A549 (cell line): ENCODE measurements around the gene FXN. TPM values are rescaled to one million over a fixed set of nuclear protein-coding genes. Genes with fewer than 3 reads are reported as not detected.

Source experiments
- ATAC-seq, 2 experiments: fragments of 200-7000 bp in 1 of 2; fragments of >200 bp in 1 of 2; cut with Nextera tagmentation in 1 of 2; cut with Tn5 transposase in 1 of 2; 3 replicates each; pipeline versions ENCODE4 v1.8.0 to v1.9.1; 2018 to 2020; ENCODE audit warnings: mild to moderate bottlenecking in 1 of 2, moderate library complexity in 1 of 2
- CTCF ChIA-PET: fragments of 300-600 bp; sonication (Branson Sonifier 250); formaldehyde crosslinking; extraction: SDS; loops from one replicate; lab custom pipeline; 2021; ENCODE audit warnings: antibody characterized with exemption, inconsistent platforms; lab: Yijun Ruan, JAX
- POLR2A ChIA-PET: fragments of 350-600 bp; formaldehyde crosslinking; extraction: SDS; loops from one replicate; lab custom pipeline; 2021; ENCODE audit warnings: antibody characterized with exemption, inconsistent platforms; lab: Yijun Ruan, JAX
- DNase-seq, 2 experiments: peaks; one replicate each; pipeline versions ENCODE4 v3.0.0 to v3.0.0-alpha.2; 2011 to 2016; ENCODE audit warnings: low read depth in 1 of 2, low spot score in 1 of 2
- FAIRE-seq: peaks from 2 replicates; lab custom pipeline; 2011; peaks lifted over from hg19 to GRCh38; lab: Jason Lieb, UNC
- H3K27ac ChIP-seq, 2 experiments: fragments of >200 bp; sonication (Bioruptor Twin); formaldehyde crosslinking; 3 replicates each; pipeline ENCODE4 v1.5.1; 2016 to 2017
- H3K4me1 ChIP-seq: fragments of >200 bp; sonication (Bioruptor Twin); formaldehyde crosslinking; 3 replicates; pipeline ENCODE4 v1.6.1; 2016
- H3K4me2 ChIP-seq: fragments of >200 bp; sonication (Bioruptor Twin); formaldehyde crosslinking; 3 replicates; pipeline ENCODE4 v1.6.1; 2016
- H3K4me3 ChIP-seq: fragments of >200 bp; sonication (Bioruptor Twin); formaldehyde crosslinking; 3 replicates; pipeline ENCODE4 v1.5.1; 2016
- H3K9me3 ChIP-seq: fragments of >200 bp; sonication (Bioruptor Twin); formaldehyde crosslinking; 3 replicates; pipeline ENCODE4 v1.6.1; 2016
- BHLHE40 ChIP-seq: IDR thresholded peaks from 2 replicates; pipeline ENCODE4 v1.6.1; 2012; ENCODE audit warnings: low read depth, low read length, inconsistent platforms
- CEBPB ChIP-seq, 2 experiments: fragments of >200 bp in 1 of 2; sonication (Bioruptor Twin) in 1 of 2; formaldehyde crosslinking in 1 of 2; IDR thresholded peaks; 2 replicates each; pipeline ENCODE4 v1.6.1; 2012 to 2016
- CHD2 ChIP-seq: fragments of 150-350 bp; IDR thresholded peaks from 2 replicates; pipeline ENCODE4 v1.6.1; 2014; ENCODE audit warnings: low read length; ENCODE audit not compliant: partially characterized antibody
- CTCF ChIP-seq: fragments of >200 bp; sonication (Bioruptor Twin); formaldehyde crosslinking; IDR thresholded peaks from 3 replicates; pipeline ENCODE4 v1.5.1; 2016
- E2F6 ChIP-seq: IDR thresholded peaks from 2 replicates; pipeline ENCODE4 v1.6.1; 2012; ENCODE audit warnings: low read depth, borderline replicate concordance
- EHF ChIP-seq: fragments of 250-450 bp; sonication (Bioruptor Pico); IDR thresholded peaks from 2 replicates; pipeline ENCODE4 v1.5.0; 2020; ENCODE audit warnings: mild to moderate bottlenecking
- EHMT2 ChIP-seq: fragments of 200-600 bp; sonication (generic); IDR thresholded peaks from 2 replicates; pipeline ENCODE4 v1.6.1; 2016; ENCODE audit warnings: antibody characterized with exemption, low read depth, mild to moderate bottlenecking, moderate library complexity
- EP300 ChIP-seq, 2 experiments: fragments of >200 bp; sonication (Bioruptor Twin); formaldehyde crosslinking; IDR thresholded peaks; 2 replicates in 1 of 2; 3 replicates in 1 of 2; pipeline ENCODE4 v1.6.1; 2016 to 2017
- ESRRA ChIP-seq: fragments of 150-350 bp; IDR thresholded peaks from 2 replicates; pipeline ENCODE4 v1.6.1; 2014; ENCODE audit warnings: mild to moderate bottlenecking, low read length, borderline replicate concordance
- HDAC2 ChIP-seq: fragments of 200-600 bp; sonication (generic); IDR thresholded peaks from 2 replicates; pipeline ENCODE4 v1.6.1; 2016
- HES2 ChIP-seq: fragments of >200 bp; sonication (Bioruptor Twin); formaldehyde crosslinking; IDR thresholded peaks from 2 replicates; pipeline ENCODE4 v1.6.1; 2016
- HOXB13 ChIP-seq: fragments of 250-450 bp; sonication (Bioruptor Pico); IDR thresholded peaks from 2 replicates; pipeline ENCODE4 v1.5.0; 2020; ENCODE audit warnings: low read depth, mild to moderate bottlenecking, moderate library complexity
- JUN ChIP-seq, 2 experiments: fragments of >200 bp; sonication (Bioruptor Twin); formaldehyde crosslinking; IDR thresholded peaks; 2 replicates in 1 of 2; 3 replicates in 1 of 2; pipeline ENCODE4 v1.6.1; 2016 to 2017
- KDM5A ChIP-seq: fragments of 200-600 bp; sonication (generic); IDR thresholded peaks from 2 replicates; pipeline ENCODE4 v1.6.1; 2016; ENCODE audit warnings: antibody characterized with exemption, mild to moderate bottlenecking
- MAFK ChIP-seq: fragments of 450-650 bp; IDR thresholded peaks from 2 replicates; pipeline ENCODE4 v1.6.1; 2014; ENCODE audit not compliant: partially characterized antibody
- POLR2AphosphoS2 ChIP-seq: conservative IDR thresholded peaks from 2 replicates; pipeline ENCODE4 v1.6.1; 2012; ENCODE audit warnings: low read length, improper control_type of control experiment, inconsistent platforms
- RCOR1 ChIP-seq: fragments of 150-350 bp; IDR thresholded peaks from 2 replicates; pipeline ENCODE4 v1.6.1; 2014; ENCODE audit warnings: antibody characterized with exemption, low read length, low read depth
- REST ChIP-seq: fragments of 200-600 bp; sonication (generic); IDR thresholded peaks from 2 replicates; pipeline ENCODE4 v1.6.1; 2016; ENCODE audit warnings: antibody characterized with exemption, mild to moderate bottlenecking, moderate library complexity
- RFX5 ChIP-seq: fragments of 450-650 bp; IDR thresholded peaks from 2 replicates; pipeline ENCODE4 v1.7.1; 2014; ENCODE audit warnings: antibody characterized with exemption, mild to moderate bottlenecking, moderate library complexity
- SMC3 ChIP-seq: fragments of >200 bp; sonication (Bioruptor Twin); formaldehyde crosslinking; IDR thresholded peaks from 3 replicates; pipeline ENCODE4 v1.6.1; 2018; ENCODE audit warnings: inconsistent platforms
- SREBF2 ChIP-seq: fragments of 450-650 bp; IDR thresholded peaks from 2 replicates; pipeline ENCODE4 v1.6.1; 2014; ENCODE audit warnings: mild to moderate bottlenecking, moderate library complexity
- TP53 ChIP-seq: fragments of 250-450 bp; sonication (Bioruptor Pico); IDR thresholded peaks from 2 replicates; pipeline ENCODE4 v1.5.0; 2021; ENCODE audit warnings: mild to moderate bottlenecking, moderate library complexity
- ZFP36 ChIP-seq: fragments of 450-650 bp; IDR thresholded peaks from 2 replicates; pipeline ENCODE4 v1.6.1; 2014; ENCODE audit warnings: borderline replicate concordance; ENCODE audit not compliant: partially characterized antibody
- ZNF302 ChIP-seq: fragments of 250-450 bp; sonication (Bioruptor Pico); IDR thresholded peaks from 2 replicates; pipeline ENCODE4 v1.9.0; 2021; ENCODE audit warnings: inconsistent platforms, mild to moderate bottlenecking, moderate library complexity
- ZSCAN20 ChIP-seq: fragments of 250-450 bp; sonication (Bioruptor Pico); IDR thresholded peaks from 2 replicates; pipeline ENCODE4 v1.8.0; 2022; ENCODE audit warnings: mild to moderate bottlenecking, moderate library complexity
- WGBS: methylation state at CpG from one replicate; pipeline ENCODE4 v1.1.6; 2017; ENCODE audit errors: missing lambda C conversion rate; 5-methylcytosine and 5-hydroxymethylcytosine counted together
- polyA plus RNA-seq, 4 experiments: library from polyadenylated mRNA; depleted of rRNA in 3 of 4; stranded (reverse); fragments of >200 nt; fragmentation: RNase III in 1 of 4; extraction: RNeasy Plus Mini Kit Qiagen cat#74134 plus additional on column Dnase treatment in 1 of 4; gene quantifications; 2 replicates in 3 of 4; 3 replicates in 1 of 4; pipeline ENCODE4 v1.2.3, GENCODE V29; 2011 to 2017
- TF ChIP-seq, protein P1 (sequence below): fragments of >200 bp; sonication (Bioruptor Twin); formaldehyde crosslinking; IDR thresholded peaks from 3 replicates; pipeline ENCODE4 v1.6.1; 2016

The FXN gene
- polyA plus RNA-seq, 2 of the 4 experiments (the other 2 are of a cell fraction), result 22.5 to 26.0 TPM

DNA sequence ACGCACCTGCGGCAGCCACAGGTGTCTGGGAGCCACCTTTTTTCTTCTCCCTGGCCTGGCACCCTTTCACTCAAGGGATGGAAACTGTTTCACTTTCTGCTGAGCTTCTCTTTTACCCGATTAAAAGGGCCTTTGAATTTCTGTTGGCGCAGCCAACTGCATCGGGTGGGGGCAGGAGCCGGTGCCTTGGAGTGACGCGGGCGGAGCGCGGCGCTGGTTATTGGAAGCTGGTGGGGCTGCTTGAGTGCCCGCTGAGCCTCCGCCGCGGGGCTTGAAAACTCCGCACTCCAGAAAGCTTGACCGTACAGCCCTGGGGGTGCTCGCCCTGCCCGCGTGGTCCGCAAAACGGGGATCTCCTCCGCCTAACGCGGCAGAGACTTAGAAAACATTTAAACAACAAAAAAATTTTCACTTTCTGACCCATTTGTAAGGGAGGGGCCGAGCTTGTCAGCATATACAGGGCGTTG is 86.6 kb downstream of the FXN start:
- DNase-seq (peak; percentile 20 to 48), ATAC-seq (peak; percentile 80 to 81), FAIRE-seq (no peak)
- ChIA-PET CTCF (interaction anchor here (1.2 to 2.6 kb wide), 5 partner anchors 8 to 71 kb away, joined by 3 to 17 read pairs (median 9); no protein-coding TSS in a partner anchor), POLR2A (interaction anchor here (1.6 kb wide), 1 partner anchor 56 kb away, joined by 4 read pairs; no protein-coding TSS in a partner anchor)
- TF ChIP-seq CTCF, result no peak
- no peak for TF ChIP-seq CEBPB (IDR thresholded peaks at IDR 0.05)
- no peak for TF ChIP-seq ZFP36
- no peak for TF ChIP-seq MAFK
- no peak for TF ChIP-seq ESRRA
- TF ChIP-seq TP53 (CRISPR knock-in tag), result no peak
- TF ChIP-seq RFX5, result no peak
- no peak for TF ChIP-seq E2F6
- no peak for TF ChIP-seq JUN (IDR thresholded peaks at IDR 0.05)
- no peak for TF ChIP-seq RCOR1
- TF ChIP-seq, protein P1, sequence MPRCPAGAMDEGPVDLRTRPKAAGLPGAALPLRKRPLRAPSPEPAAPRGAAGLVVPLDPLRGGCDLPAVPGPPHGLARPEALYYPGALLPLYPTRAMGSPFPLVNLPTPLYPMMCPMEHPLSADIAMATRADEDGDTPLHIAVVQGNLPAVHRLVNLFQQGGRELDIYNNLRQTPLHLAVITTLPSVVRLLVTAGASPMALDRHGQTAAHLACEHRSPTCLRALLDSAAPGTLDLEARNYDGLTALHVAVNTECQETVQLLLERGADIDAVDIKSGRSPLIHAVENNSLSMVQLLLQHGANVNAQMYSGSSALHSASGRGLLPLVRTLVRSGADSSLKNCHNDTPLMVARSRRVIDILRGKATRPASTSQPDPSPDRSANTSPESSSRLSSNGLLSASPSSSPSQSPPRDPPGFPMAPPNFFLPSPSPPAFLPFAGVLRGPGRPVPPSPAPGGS, result no peak
- TF ChIP-seq HES2, result no peak
- no peak for TF ChIP-seq SMC3
- no peak for TF ChIP-seq POLR2AphosphoS2
- WGBS, result 4% methylated on average over 18 of the region's 28 CpGs
- Histone ChIP-seq H3K4me3 (peak overlapping the region; percentile 55), H3K4me2 (peak overlapping the region; percentile 98), H3K27ac (peak overlapping the region; percentile 37 to 78; a peak in 5 of 6 replicates), H3K4me1 (peaks cover 6% of the 10 kb centered on the region; the same call in 1 of the 3 replicates), H3K9me3 (no peaks in the 10 kb centered on the region)

GRCh38 chr9:69122549-69123141 is 87.1 kb downstream of the FXN start:
- POLR2A ChIA-PET, result interaction anchor here (1.6 kb wide), 1 partner anchor 55 kb away, joined by 4 read pairs; no protein-coding TSS in a partner anchor
- DNase-seq, result peak in 1 of 2 experiments; percentile 10
- Histone ChIP-seq H3K9me3 (no peaks in the 10 kb centered on the region), H3K4me1 (peaks cover 6% of the 10 kb centered on the region; the same call in 1 of the 3 replicates), H3K27ac (peak overlapping the region in 1 of 2 experiments; percentile 78; a peak in 3 of 6 replicates)
- 65% methylated on average over 16 of the region's 16 CpGs for WGBS
- no peak for TF ChIP-seq REST
- no peak for TF ChIP-seq EHMT2
- no peak for TF ChIP-seq ZFP36
- TF ChIP-seq RFX5, result no peak
- TF ChIP-seq ZSCAN20 (CRISPR knock-in tag), result no peak
- TF ChIP-seq BHLHE40, result no peak
- no peak for TF ChIP-seq SREBF2
- no peak for TF ChIP-seq KDM5A
- no peak for TF ChIP-seq HES2
- TF ChIP-seq EP300 (IDR thresholded peaks at IDR 0.05), result no peak
- no peak for TF ChIP-seq EHF (CRISPR knock-in tag)
- TF ChIP-seq CHD2, result no peak
- TF ChIP-seq HDAC2, result no peak
- no peak for TF ChIP-seq HOXB13
- no peak for TF ChIP-seq ZNF302 (CRISPR knock-in tag)
- TF ChIP-seq, all 56 proteins: peak for 0
- H3K4me3 ChIP-seq, result peak overlapping the region; percentile 55
- ATAC-seq (peak in 1 of 2 experiments; percentile 52; a peak in 4 of 6 replicates), FAIRE-seq (no peak)
- CTCF ChIA-PET, result interaction anchor here (1.2 to 2.6 kb wide), 5 partner anchors 8 to 70 kb away, joined by 3 to 17 read pairs (median 9); no protein-coding TSS in a partner anchor
- H3K4me2 ChIP-seq, result peak overlapping the region; percentile 98
